Measurements from ENCODE around the gene ATXN1.

DNA sequence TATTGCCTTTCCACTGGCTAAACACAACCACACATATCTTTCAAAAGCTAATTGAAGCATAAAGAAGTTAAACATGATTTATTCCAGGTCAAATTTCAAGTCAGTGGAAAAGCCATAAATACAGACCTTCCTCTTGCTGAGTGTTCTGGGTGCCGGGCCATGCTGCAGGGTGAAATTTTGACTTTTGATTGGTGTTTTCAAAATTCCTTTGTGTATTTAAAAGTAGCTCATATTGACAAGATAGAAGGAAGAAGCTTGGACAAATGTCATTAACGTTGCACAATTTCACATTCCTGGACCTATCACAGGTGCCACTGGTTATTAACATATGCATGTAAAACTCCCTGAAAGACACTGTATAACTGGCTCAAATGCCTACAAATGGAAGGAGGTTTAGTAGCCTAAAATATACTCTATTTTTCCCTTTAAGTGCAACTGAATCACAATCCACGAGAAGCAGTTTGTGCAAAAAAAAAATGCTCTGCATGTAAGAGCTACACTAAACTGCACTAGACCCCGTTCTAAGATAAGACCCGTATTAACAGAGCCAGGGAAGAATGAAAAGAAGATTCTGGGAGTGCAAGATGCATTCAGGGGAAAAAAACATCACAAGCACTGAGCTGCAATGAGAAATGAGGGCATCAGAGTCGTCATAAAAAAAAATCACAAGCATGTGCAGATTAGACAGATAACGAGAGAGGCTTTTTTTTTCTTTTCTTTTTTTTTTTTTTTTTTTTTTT lies 30.4 kb downstream of the ATXN1 start:
- TF ChIP-seq ZNF114 (CRISPR knock-in tag; IDR thresholded peaks at IDR 0.05) (no peak), EZH2 (IDR thresholded peaks at IDR 0.05; ENCODE audit: low read depth, unreplicated experiment) (no peak), NANOG (IDR thresholded peaks at IDR 0.05; ENCODE audit: borderline replicate concordance) (no peak)

All from GM23338 (cell line).